Lung (tissue), 12 donors: Measurements from ENCODE around the gene AKAP6. TPM values are rescaled to one million over a fixed set of nuclear protein-coding genes. Genes with fewer than 3 reads are reported as not detected.
A peak's percentile ranks its signal among the peaks of the same experiment; 100 is the strongest.

Experiments
- ATAC-seq: fragments of 200-7000 bp; cut with Tn5 transposase; one replicate; pipeline ENCODE4 v1.9.1; 2020; ENCODE audit warnings: moderate number of reproducible peaks; ENCODE audit not compliant: insufficient read depth, low FRiP score
- DNase-seq, 3 donors: peaks; one replicate each; pipeline ENCODE4 v3.0.0-alpha.2; 2013 to 2017
- H3K27ac ChIP-seq, 2 donors: one replicate each; pipeline ENCODE4 v1.5.1; 2013; ENCODE audit warnings: mild to moderate bottlenecking in 2 of 2, moderate library complexity in 2 of 2, control low read depth in 1 of 2, inconsistent platforms in 1 of 2, low read depth in 1 of 2, low read length in 1 of 2
- H3K27me3 ChIP-seq, 3 donors: one replicate each; pipeline ENCODE4 v1.5.1; 2013; ENCODE audit warnings: low read length in 2 of 3; ENCODE audit not compliant: control insufficient read depth in 3 of 3, insufficient read depth in 3 of 3
- H3K36me3 ChIP-seq, 4 donors: one replicate each; pipeline ENCODE4 v1.5.1; 2013; ENCODE audit warnings: low read length in 4 of 4, mild to moderate bottlenecking in 1 of 4, moderate library complexity in 1 of 4; ENCODE audit not compliant: control insufficient read depth in 4 of 4, insufficient read depth in 4 of 4
- H3K4me1 ChIP-seq, 5 donors: one replicate each; pipeline ENCODE4 v1.5.1; 2013; ENCODE audit warnings: low read length in 5 of 5, mild to moderate bottlenecking in 2 of 5, moderate library complexity in 1 of 5; ENCODE audit not compliant: control insufficient read depth in 5 of 5, insufficient read depth in 5 of 5
- H3K4me3 ChIP-seq: one replicate; pipeline ENCODE4 v1.5.1; 2013; ENCODE audit warnings: mild to moderate bottlenecking, control low read depth, moderate library complexity
- H3K9ac ChIP-seq, 2 donors: one replicate each; pipeline ENCODE4 v1.5.1; 2013; ENCODE audit warnings: low read length in 2 of 2, control low read depth in 1 of 2; ENCODE audit not compliant: insufficient read depth in 1 of 2
- H3K9me3 ChIP-seq, 4 donors: one replicate each; pipeline ENCODE4 v1.5.1; 2013; ENCODE audit warnings: low read length in 3 of 4, mild to moderate bottlenecking in 1 of 4, moderate library complexity in 1 of 4; ENCODE audit not compliant: control insufficient read depth in 4 of 4, insufficient read depth in 3 of 4
- WGBS, 2 donors: extraction: QIAGEN DNeasy Blood & Tissue Kit; methylation state at CpG; one replicate each; pipeline ENCODE4 v1.1.7; 2013; 5-methylcytosine and 5-hydroxymethylcytosine counted together
- polyA plus RNA-seq, 2 donors: library from polyadenylated mRNA; stranded (reverse); fragments of 200-250 nt; gene quantifications; one replicate each; pipeline ENCODE4 v1.2.1, GENCODE V29; 2013
- total RNA-seq, 2 donors: library from RNA; depleted of rRNA in 1 of 2; stranded (reverse); fragments of >200 nt in 1 of 2; gene quantifications; one replicate each; pipeline ENCODE4 v1.2.1, GENCODE V29; 2014 to 2021
- TF ChIP-seq, protein P1 (sequence below): IDR thresholded peaks from 2 replicates; pipeline ENCODE4 v1.5.1; 2012; ENCODE audit warnings: mild to moderate bottlenecking; ENCODE audit errors: control extremely low read depth, extremely low read depth
- donor health status: control.
- donor health status: control.
- donor health status: Bipolar disorder and iron deficiency.
- donor health status: healthy.
- donor health status: DM: yes; HTN: yes; CAD: no.

Gene AKAP6
- total and polyA plus RNA-seq, 4 donors = 1.5 to 27.1 (median 7.7) TPM

DNA sequence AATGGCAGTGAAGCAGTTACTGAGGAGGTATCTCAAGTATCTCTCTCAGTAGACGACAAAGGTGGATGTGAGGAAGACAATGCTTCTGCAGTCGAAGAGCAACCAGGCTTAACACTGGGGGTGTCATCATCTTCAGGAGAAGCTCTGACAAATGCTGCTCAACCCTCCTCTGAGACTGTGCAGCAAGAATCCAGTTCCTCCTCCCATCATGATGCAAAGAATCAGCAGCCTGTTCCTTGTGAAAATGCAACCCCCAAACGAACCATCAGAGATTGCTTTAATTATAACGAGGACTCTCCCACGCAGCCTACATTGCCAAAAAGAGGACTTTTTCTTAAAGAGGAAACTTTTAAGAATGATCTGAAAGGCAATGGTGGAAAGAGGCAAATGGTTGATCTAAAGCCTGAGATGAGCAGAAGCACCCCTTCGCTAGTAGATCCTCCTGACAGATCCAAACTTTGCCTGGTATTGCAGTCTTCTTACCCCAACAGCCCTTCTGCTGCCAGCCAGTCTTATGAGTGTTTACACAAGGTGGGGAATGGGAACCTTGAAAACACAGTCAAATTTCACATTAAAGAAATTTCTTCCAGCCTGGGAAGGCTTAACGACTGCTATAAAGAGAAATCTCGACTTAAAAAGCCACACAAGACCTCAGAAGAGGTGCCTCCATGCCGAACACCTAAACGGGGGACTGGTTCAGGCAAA lies 216.6 kb downstream of the AKAP6 start:
- ATAC-seq (no peak), DNase-seq (peak in 1 of 3 donors; percentile 7)
- TF ChIP-seq, protein P1, sequence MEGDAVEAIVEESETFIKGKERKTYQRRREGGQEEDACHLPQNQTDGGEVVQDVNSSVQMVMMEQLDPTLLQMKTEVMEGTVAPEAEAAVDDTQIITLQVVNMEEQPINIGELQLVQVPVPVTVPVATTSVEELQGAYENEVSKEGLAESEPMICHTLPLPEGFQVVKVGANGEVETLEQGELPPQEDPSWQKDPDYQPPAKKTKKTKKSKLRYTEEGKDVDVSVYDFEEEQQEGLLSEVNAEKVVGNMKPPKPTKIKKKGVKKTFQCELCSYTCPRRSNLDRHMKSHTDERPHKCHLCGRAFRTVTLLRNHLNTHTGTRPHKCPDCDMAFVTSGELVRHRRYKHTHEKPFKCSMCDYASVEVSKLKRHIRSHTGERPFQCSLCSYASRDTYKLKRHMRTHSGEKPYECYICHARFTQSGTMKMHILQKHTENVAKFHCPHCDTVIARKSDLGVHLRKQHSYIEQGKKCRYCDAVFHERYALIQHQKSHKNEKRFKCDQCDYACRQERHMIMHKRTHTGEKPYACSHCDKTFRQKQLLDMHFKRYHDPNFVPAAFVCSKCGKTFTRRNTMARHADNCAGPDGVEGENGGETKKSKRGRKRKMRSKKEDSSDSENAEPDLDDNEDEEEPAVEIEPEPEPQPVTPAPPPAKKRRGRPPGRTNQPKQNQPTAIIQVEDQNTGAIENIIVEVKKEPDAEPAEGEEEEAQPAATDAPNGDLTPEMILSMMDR = no peak
- Histone ChIP-seq H3K9me3 (no peaks in the 10 kb centered on the region), H3K9ac (no peak overlapping the region), H3K4me1 (peaks cover 0 to 8% (median 2%) of the 10 kb centered on the region in 5 donors), H3K4me3 (no peak overlapping the region), H3K27me3 (no peaks in the 10 kb centered on the region), H3K36me3 (no peaks in the 10 kb centered on the region), H3K27ac (peak overlapping the region in 1 of 2 donors; percentile 47)
- 68 to 71% methylated on average over 10 of the region's 10 CpGs for WGBS, 2 donors

DNA sequence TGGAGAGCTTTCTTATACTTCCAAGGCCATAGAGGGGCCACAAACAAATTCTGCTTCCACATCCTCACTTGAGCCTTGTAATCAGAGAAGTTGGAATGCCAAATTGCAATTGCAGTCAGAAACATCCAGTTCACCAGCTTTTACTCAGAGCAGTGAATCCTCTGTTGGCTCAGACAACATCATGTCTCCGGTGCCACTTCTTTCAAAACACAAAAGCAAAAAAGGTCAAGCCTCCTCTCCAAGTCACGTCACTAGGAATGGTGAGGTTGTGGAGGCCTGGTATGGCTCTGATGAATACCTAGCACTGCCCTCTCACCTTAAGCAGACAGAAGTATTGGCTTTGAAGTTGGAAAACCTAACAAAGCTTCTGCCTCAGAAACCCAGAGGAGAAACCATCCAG lies 217.1 kb downstream of the AKAP6 start:
- H3K27ac ChIP-seq = peak overlapping the region in 1 of 2 donors; percentile 47
- no peak for ATAC-seq
- no peaks in the 10 kb centered on the region for H3K27me3 ChIP-seq
- H3K4me3 ChIP-seq = no peak overlapping the region
- H3K36me3 ChIP-seq = no peaks in the 10 kb centered on the region
- peak in 1 of 3 donors; percentile 7 for DNase-seq
- H3K4me1 ChIP-seq = peaks cover 0 to 8% (median 2%) of the 10 kb centered on the region in 5 donors
- 66 to 86% methylated on average over 2 of the region's 2 CpGs for WGBS, 2 donors
- TF ChIP-seq, protein P1 = no peak
- no peak overlapping the region for H3K9ac ChIP-seq
- H3K9me3 ChIP-seq = no peaks in the 10 kb centered on the region

DNA sequence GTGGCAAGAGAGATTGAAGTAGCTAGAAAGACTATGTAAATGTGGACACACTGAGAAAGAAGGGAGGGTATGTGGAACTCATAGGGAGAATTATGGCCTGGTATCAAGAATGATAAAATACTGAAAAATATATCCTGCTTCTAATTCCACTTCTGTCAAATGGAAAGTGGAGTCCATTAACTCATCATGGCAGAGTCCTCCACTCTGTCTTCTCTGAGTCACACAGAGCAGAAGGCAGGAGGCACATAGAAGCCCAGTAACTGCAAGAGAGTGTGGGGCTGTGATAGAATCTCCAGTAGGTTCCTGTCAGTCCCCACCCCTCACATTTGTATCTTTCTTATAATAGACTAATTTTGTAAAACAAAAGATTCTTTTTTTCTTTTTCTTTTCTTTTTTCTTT lies 223.7 kb downstream of the AKAP6 start:
- no peak overlapping the region for H3K9ac ChIP-seq
- TF ChIP-seq, protein P1 = no peak
- no peaks in the 10 kb centered on the region for H3K27me3 ChIP-seq
- H3K4me3 ChIP-seq = no peak overlapping the region
- no peaks in the 10 kb centered on the region for H3K9me3 ChIP-seq
- peaks cover 0 to 8% (median 0%) of the 10 kb centered on the region in 4 donors for H3K36me3 ChIP-seq
- DNase-seq (no peak), ATAC-seq (no peak)
- H3K27ac ChIP-seq = no peak overlapping the region
- peaks cover 0 to 9% (median 0%) of the 10 kb centered on the region in 5 donors for H3K4me1 ChIP-seq

DNA sequence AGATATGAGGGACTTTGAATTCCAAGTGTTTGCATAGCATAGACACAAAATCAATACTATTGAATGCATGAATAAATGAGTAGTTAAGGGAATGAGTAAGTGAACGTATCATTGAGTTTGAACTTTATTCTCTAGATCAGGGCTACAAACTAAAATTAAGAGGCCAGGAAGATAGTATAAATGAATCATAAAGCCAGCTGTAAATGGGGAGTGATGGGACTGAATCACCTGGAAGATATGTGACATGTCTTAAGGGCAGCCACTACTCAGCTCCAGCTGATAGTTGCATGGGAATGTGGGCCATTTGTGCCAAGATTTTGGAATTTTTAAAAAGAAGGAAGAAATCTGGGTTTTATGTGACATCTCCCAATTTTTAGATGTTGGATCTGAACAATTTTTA lies 229.9 kb downstream of the AKAP6 start:
- Histone ChIP-seq H3K27me3 (no peaks in the 10 kb centered on the region), H3K9ac (no peak overlapping the region), H3K36me3 (peaks cover 0 to 8% (median 0%) of the 10 kb centered on the region in 4 donors), H3K4me3 (no peak overlapping the region), H3K9me3 (no peaks in the 10 kb centered on the region), H3K4me1 (peaks cover 0 to 5% (median 3%) of the 10 kb centered on the region in 5 donors), H3K27ac (peak overlapping the region in 1 of 2 donors; percentile 65)
- TF ChIP-seq, protein P1 = no peak
- no peak for ATAC-seq
- WGBS, 2 donors = 85 to 96% methylated on average over 1 of the region's 1 CpG
- DNase-seq = no peak
